ENCODE measurements around the gene PTCRA. TPM values are rescaled to one million over a fixed set of nuclear protein-coding genes. Genes with fewer than 3 reads are reported as not detected.
A peak's percentile ranks its signal among the peaks of the same experiment; 100 is the strongest.
"Not testable (repeated sequence)": the region's sequence is repeated elsewhere in the genome, so short reads cannot be mapped to it uniquely, and the experiment has no call there.

Gene PTCRA
- total and polyA plus RNA-seq, 2 experiments from 2014 or later: not detected

DNA sequence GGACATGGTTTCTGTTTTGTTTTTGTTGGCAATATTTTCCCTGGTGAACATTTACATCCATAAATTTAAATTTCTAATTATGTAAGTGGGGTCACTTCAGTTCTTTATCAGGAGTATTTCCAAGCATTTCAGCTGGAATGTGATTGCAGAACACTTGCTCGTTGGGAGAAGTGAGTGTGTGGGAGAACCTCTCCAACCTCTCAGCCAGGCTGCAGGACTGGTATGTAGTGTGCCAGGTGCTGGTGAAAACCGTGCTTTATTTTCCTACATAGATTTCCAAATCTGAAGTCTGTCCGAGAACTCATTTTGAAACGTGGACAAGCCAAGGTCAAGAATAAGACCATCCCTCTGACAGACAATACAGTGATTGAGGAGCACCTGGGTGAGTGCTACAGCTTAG is 30.2 kb upstream of the PTCRA start:
- in situ Hi-C loops (cut with MboI): no loop called here
- Histone ChIP-seq H3K4me1 (ENCODE audit: insufficient read depth) (peaks cover 25% of the 10 kb centered on the region), H3F3A (ENCODE audit: insufficient read depth) (peaks cover 49% of the 10 kb centered on the region), H3K9ac (no peak overlapping the region), H3K4me2 (ENCODE audit: unreplicated experiment) (no peak overlapping the region), H4K20me1 (ENCODE audit: insufficient read depth) (no peaks in the 10 kb centered on the region), H3K4me3 (no peak overlapping the region), H3K9me3 (ENCODE audit: low read depth) (no peaks in the 10 kb centered on the region), H3K79me2 (ENCODE audit: insufficient read depth) (peaks cover 61% of the 10 kb centered on the region), H3K27me3 (replicated peaks; ENCODE audit: insufficient read depth) (no peaks in the 10 kb centered on the region), H3K36me3 (ENCODE audit: low read depth) (peaks cover 42% of the 10 kb centered on the region), H2AFZ (no peak overlapping the region), H3K9me2 (ENCODE audit: insufficient read depth) (no peaks in the 10 kb centered on the region), H3K27ac (no peak overlapping the region)
- TF ChIP-seq EZH2 (IDR thresholded peaks at IDR 0.05; ENCODE audit: insufficient read depth, poor library complexity, severe bottlenecking) (no peak), EZH2phosphoT487 (IDR thresholded peaks at IDR 0.05; ENCODE audit: insufficient read depth, low read depth) (no peak)
- WGBS, 2 experiments (ENCODE audit: low coverage in 1 of 2, low lambda C conversion rate in 2 of 2, missing lambda C conversion rate in 2 of 2): 82 to 88% methylated on average over 4 of the region's 4 CpGs
- DNase-seq: no peak

DNA sequence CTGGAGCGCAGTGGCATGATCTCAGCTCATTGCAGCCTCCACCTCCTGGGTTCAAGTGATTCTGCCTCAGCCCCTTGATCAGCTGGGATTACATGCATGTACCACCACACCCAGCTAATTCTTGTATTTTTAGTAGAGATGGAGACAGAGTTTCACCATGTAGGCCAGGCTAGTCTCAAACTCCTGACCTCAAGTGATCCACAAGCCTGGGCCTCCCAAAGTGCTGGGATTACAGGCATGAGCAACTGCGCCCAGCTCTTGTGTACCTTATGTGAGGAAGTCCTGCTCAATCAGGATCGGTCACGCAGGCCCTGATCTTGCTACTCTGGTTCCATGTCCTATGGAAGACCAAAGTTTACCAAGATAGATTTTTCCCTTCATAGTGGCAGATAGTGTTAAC is 27.7 kb upstream of the PTCRA start:
- H3K9me3 ChIP-seq (ENCODE audit: low read depth); H4K20me1 ChIP-seq (ENCODE audit: insufficient read depth); H3K4me3 ChIP-seq; H3K9ac ChIP-seq; H2AFZ ChIP-seq; H3K4me2 ChIP-seq (ENCODE audit: unreplicated experiment); H3K9me2 ChIP-seq (ENCODE audit: insufficient read depth); in situ Hi-C loops (cut with MboI); DNase-seq; H3K27me3 ChIP-seq (replicated peaks; ENCODE audit: insufficient read depth): not testable (repeated sequence)
- H3F3A ChIP-seq (ENCODE audit: insufficient read depth): peaks cover 45% of the 10 kb centered on the region
- peaks cover 36% of the 10 kb centered on the region for H3K79me2 ChIP-seq (ENCODE audit: insufficient read depth)
- 76 to 84% methylated on average over 4 of the region's 4 CpGs for WGBS, 2 experiments (ENCODE audit: low coverage in 1 of 2, low lambda C conversion rate in 2 of 2, missing lambda C conversion rate in 2 of 2)
- H3K4me1 ChIP-seq (ENCODE audit: insufficient read depth): peaks cover 13% of the 10 kb centered on the region
- peaks cover 31% of the 10 kb centered on the region for H3K36me3 ChIP-seq (ENCODE audit: low read depth)
- H3K27ac ChIP-seq: peak overlapping the region; percentile 94; the same call in 1 of the 2 replicates

DNA sequence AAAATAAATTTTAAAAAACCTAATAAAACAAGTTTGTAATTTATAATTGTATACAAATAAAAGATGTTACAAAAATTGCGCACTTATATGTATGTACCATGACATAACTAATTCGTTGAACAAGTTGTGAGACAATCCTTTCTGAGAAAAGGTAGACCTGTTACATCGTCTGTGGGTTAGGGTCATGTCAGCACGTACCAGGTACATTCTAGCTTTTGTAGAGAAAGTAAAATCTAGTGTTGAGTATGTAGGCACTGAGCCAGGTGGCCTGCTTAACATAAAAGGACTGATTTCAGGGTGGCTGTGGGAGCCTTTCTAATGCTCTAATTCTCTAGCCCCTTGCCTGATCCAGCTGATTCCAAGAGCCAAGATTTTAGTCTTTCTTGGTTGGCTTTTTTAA is 26.0 kb upstream of the PTCRA start:
- TF ChIP-seq EZH2phosphoT487 (IDR thresholded peaks at IDR 0.05; ENCODE audit: insufficient read depth, low read depth) (no peak), EZH2 (IDR thresholded peaks at IDR 0.05; ENCODE audit: insufficient read depth, poor library complexity, severe bottlenecking) (no peak)
- H3K27me3 ChIP-seq (replicated peaks; ENCODE audit: insufficient read depth): no peaks in the 10 kb centered on the region

DNA sequence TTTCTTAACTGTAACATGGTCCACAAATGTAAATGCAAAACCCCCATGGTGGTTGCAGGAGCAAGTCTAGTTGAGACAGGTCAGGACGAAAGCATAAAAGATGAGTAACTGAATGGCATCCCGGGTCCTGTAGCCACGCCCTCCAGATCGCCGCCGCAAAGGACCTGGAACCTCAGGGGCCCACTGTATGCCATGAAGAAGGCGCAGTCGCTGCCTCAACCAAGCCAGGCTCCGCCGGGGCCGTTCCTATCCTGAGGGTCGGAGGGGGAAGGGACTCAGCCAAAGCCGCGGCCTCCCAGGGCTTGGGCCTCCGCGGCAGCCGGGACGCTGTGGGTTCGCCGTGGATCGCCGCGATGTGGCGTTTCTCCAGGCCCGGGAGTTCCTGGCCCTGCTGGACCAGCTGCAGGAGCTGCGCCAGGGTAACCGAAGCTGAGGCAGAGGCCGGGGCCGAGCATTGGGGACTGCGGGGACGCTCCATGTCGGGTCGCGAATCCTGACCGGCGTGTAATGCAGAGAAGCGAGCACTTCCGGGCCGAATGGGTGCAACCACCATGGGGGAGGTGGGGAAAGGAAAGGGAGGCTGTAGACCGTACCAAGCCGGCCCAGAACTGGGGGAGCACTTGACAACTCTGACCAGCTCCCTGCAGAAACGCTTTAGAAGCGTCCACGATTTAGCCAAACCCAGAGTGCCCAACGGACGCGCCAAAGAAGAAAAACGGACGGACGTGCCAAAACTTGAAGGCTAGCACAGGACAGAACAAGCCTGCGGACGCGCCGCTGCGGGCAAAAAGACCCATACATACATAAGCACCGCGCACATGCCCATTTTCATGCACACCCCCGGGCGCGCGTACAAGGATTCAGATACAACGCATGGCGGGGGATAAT is 25.3 kb upstream of the PTCRA start:
- Histone ChIP-seq H4K20me1 (ENCODE audit: insufficient read depth) (no peaks in the 10 kb centered on the region), H3K4me1 (ENCODE audit: insufficient read depth) (peaks cover 13% of the 10 kb centered on the region), H3K4me3 (peak overlapping the region; percentile 86), H3K4me2 (ENCODE audit: unreplicated experiment) (peak overlapping the region; percentile 78), H3K27ac (peak overlapping the region; percentile 94), H2AFZ (peak overlapping the region; percentile 94), H3K79me2 (ENCODE audit: insufficient read depth) (peaks cover 15% of the 10 kb centered on the region), H3K9me2 (ENCODE audit: insufficient read depth) (no peaks in the 10 kb centered on the region), H3F3A (ENCODE audit: insufficient read depth) (peaks cover 29% of the 10 kb centered on the region), H3K9me3 (ENCODE audit: low read depth) (no peaks in the 10 kb centered on the region), H3K9ac (peak overlapping the region; percentile 93), H3K27me3 (replicated peaks; ENCODE audit: insufficient read depth) (no peaks in the 10 kb centered on the region), H3K36me3 (ENCODE audit: low read depth) (peaks cover 8% of the 10 kb centered on the region)
- peak; percentile 97 for DNase-seq
- in situ Hi-C loops (cut with MboI): no loop called here
- TF ChIP-seq EZH2phosphoT487 (IDR thresholded peaks at IDR 0.05; ENCODE audit: insufficient read depth, low read depth): no peak
- TF ChIP-seq EZH2 (IDR thresholded peaks at IDR 0.05; ENCODE audit: insufficient read depth, poor library complexity, severe bottlenecking): no peak
- WGBS, 2 experiments (ENCODE audit: low coverage in 1 of 2, low lambda C conversion rate in 2 of 2, missing lambda C conversion rate in 2 of 2): 1 to 2% methylated on average over 61 to 63 of the region's 63 CpGs

More for the DNA sequence above, 26.0 kb upstream of the PTCRA start:
- WGBS, 2 experiments (ENCODE audit: low coverage in 1 of 2, low lambda C conversion rate in 2 of 2, missing lambda C conversion rate in 2 of 2): 61 to 66% methylated on average over 4 of the region's 4 CpGs
- Histone ChIP-seq H4K20me1 (ENCODE audit: insufficient read depth) (no peaks in the 10 kb centered on the region), H3K9ac (peak overlapping the region; percentile 93), H2AFZ (no peak overlapping the region), H3K36me3 (ENCODE audit: low read depth) (peaks cover 15% of the 10 kb centered on the region), H3K9me3 (ENCODE audit: low read depth) (no peaks in the 10 kb centered on the region), H3K4me2 (ENCODE audit: unreplicated experiment) (peak overlapping the region; percentile 78), H3K4me1 (ENCODE audit: insufficient read depth) (peaks cover 13% of the 10 kb centered on the region), H3K27ac (peak overlapping the region; percentile 94), H3F3A (ENCODE audit: insufficient read depth) (peaks cover 35% of the 10 kb centered on the region), H3K9me2 (ENCODE audit: insufficient read depth) (no peaks in the 10 kb centered on the region), H3K4me3 (peak overlapping the region; percentile 86), H3K79me2 (ENCODE audit: insufficient read depth) (peaks cover 20% of the 10 kb centered on the region)
- in situ Hi-C loops (cut with MboI): no loop called here
- no peak for DNase-seq

All from GM23248 (cell line).